SK-N-SH (cell line): ENCODE results near the gene PLPP2.

Experiments
- EP300 ChIP-seq, 2 experiments: IDR thresholded peaks; 2 replicates each; pipeline versions ENCODE4 v1.4.0 to v1.6.1; 2012; ENCODE audit warnings: borderline replicate concordance in 1 of 2, low read depth in 1 of 2, low read length in 1 of 2
- POLR2AphosphoS5 ChIP-seq: IDR thresholded peaks from 2 replicates; pipeline ENCODE4 v1.6.1; 2012; ENCODE audit warnings: low read depth, low read length
- TF ChIP-seq, protein P1 (sequence below): fragments of 200-600 bp; sonication (generic); IDR thresholded peaks from 2 replicates; pipeline ENCODE4 v1.6.1; 2017; ENCODE audit warnings: antibody characterized with exemption, mild to moderate bottlenecking, moderate library complexity

DNA sequence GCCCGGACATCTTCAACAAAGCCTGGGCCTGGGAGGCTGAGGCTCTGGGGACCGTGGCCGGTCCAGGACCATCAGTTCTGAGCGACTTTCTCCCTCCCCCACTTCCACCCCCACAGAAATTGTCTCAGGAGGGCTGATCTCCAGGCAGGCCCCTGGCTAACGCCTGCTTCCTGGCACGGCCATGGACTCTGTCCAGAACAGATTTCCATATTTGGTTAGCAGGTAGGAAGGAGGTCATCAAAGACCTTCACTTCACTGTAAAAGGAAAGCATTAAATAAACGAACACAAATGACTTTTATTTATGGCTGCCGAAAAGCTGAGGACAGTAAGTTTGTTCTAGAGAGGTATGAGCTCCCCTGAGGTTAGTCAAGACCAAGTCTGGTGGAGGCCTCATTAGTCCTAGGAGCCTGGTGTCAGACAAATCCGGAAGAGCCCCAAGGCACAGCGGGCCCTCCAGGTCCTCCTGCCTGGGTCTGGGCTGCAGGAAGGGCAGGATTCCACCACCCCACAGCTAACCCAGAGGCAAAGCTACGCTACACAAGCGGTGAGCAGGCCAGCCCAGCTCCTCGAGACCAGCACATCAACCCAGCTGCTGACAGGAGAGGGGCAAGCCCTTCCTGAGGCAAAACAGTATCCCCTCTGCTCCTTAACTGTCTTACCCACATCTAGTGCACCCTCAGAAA is 4.6 kb upstream of the PLPP2 start:
- TF ChIP-seq, protein P1, sequence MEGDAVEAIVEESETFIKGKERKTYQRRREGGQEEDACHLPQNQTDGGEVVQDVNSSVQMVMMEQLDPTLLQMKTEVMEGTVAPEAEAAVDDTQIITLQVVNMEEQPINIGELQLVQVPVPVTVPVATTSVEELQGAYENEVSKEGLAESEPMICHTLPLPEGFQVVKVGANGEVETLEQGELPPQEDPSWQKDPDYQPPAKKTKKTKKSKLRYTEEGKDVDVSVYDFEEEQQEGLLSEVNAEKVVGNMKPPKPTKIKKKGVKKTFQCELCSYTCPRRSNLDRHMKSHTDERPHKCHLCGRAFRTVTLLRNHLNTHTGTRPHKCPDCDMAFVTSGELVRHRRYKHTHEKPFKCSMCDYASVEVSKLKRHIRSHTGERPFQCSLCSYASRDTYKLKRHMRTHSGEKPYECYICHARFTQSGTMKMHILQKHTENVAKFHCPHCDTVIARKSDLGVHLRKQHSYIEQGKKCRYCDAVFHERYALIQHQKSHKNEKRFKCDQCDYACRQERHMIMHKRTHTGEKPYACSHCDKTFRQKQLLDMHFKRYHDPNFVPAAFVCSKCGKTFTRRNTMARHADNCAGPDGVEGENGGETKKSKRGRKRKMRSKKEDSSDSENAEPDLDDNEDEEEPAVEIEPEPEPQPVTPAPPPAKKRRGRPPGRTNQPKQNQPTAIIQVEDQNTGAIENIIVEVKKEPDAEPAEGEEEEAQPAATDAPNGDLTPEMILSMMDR = no peak
- no peak for TF ChIP-seq EP300 (IDR thresholded peaks at IDR 0.05; ENCODE audit: borderline replicate concordance in 1 of 2, low read depth in 1 of 2, low read length in 1 of 2)
- TF ChIP-seq POLR2AphosphoS5 = no peak
